ENCODE results near the gene LYG2. TPM values are rescaled to one million over a fixed set of nuclear protein-coding genes. Genes with fewer than 3 reads are reported as not detected.

Gene LYG2
- total and polyA plus RNA-seq, 2 donors (not counting 3 experiments of a cell fraction or from before 2014, with no cell fraction given), result not detected

GRCh38 chr2:99200076-99200800, 55.2 kb downstream of the LYG2 start:
- Histone ChIP-seq H3K4me3 (replicated peaks in 1 of 3; ENCODE audit: insufficient read depth in 1 of 3, low read depth in 1 of 3, low read length in 3 of 3) (no peak overlapping the region), H3K9ac (replicated peaks; ENCODE audit: extremely low read depth, insufficient read depth, low read length) (no peak overlapping the region), H4K20me1 (replicated peaks; ENCODE audit: control insufficient read depth, extremely low read depth, insufficient read depth, low read length) (no peaks in the 10 kb centered on the region), H3K27me3 (ENCODE audit: control insufficient read depth in 2 of 2, insufficient read depth in 2 of 2, low read length in 2 of 2) (no peaks in the 10 kb centered on the region), H3K27ac (ENCODE audit: insufficient read depth, low read depth, low read length) (no peak overlapping the region), H3K9me3 (replicated peaks; ENCODE audit: control insufficient read depth, insufficient read depth, low read length) (no peaks in the 10 kb centered on the region), H3K4me2 (ENCODE audit: insufficient read depth, low read length) (no peak overlapping the region), H3K36me3 (ENCODE audit: control insufficient read depth in 2 of 2, extremely low read depth in 1 of 2, insufficient read depth in 2 of 2, low read length in 2 of 2) (peaks cover 0 to 6% of the 10 kb centered on the region in 2 experiments), H2AFZ (ENCODE audit: low read depth, low read length) (no peak overlapping the region), H3K9me1 (replicated peaks; ENCODE audit: control insufficient read depth, extremely low read depth, insufficient read depth, low read length) (no peaks in the 10 kb centered on the region), H3K4me1 (ENCODE audit: control insufficient read depth, extremely low read depth, insufficient read depth, low read length) (no peaks in the 10 kb centered on the region), H3K79me2 (ENCODE audit: control insufficient read depth, insufficient read depth, low read length) (no peaks in the 10 kb centered on the region)
- dilution Hi-C loops (cut with MboI; ENCODE audit: extremely low pct_ligation_motif_present, low sequenced_read_pairs), result no loop called here
- ChIA-PET POLR2A (no interaction called here), CTCF (no interaction called here)
- no peak for FAIRE-seq
- TF ChIP-seq CTCF (IDR thresholded peaks at IDR 0.05; ENCODE audit: extremely low read depth in 1 of 2, insufficient read depth in 1 of 2, low read depth in 1 of 2, low read length in 2 of 2) (no peak), POLR2AphosphoS5 (IDR thresholded peaks at IDR 0.05; ENCODE audit: insufficient read depth, low read depth, low read length) (no peak), GATA2 (IDR thresholded peaks at IDR 0.05; ENCODE audit: insufficient read depth, insufficient read length, low read depth, low read length) (no peak), EZH2 (IDR thresholded peaks at IDR 0.05; ENCODE audit: borderline replicate concordance, low read depth, low read length, severe bottlenecking) (no peak), JUN (IDR thresholded peaks at IDR 0.05; ENCODE audit: borderline replicate concordance, insufficient read depth, insufficient read length, low read depth) (no peak), FOS (IDR thresholded peaks at IDR 0.05; ENCODE audit: borderline replicate concordance, insufficient read depth, low read length) (no peak), MYC (IDR thresholded peaks at IDR 0.05; ENCODE audit: low read depth, low read length) (no peak), POLR2A (IDR thresholded peaks at IDR 0.05; ENCODE audit: low read depth, low read length) (no peak)
- BruUV-seq (replicated peaks), result no TSS peak
- DNase-seq (ENCODE audit: low read depth, low spot score), result no peak
- intact Hi-C loops (cut with micrococcal nuclease), result no loop called here

Measured in endothelial cell of umbilical vein (primary cell).